HG03342 (cell line): ENCODE measurements around the gene CADM1.

Experiments used
- ATAC-seq: cut with Tn5 transposase; IDR thresholded peaks from one replicate; pipeline ENCODE4 v1.9.1; 2021; ENCODE audit warnings: mild to moderate bottlenecking, moderate library complexity; ENCODE audit not compliant: unreplicated experiment

Gene CADM1

DNA sequence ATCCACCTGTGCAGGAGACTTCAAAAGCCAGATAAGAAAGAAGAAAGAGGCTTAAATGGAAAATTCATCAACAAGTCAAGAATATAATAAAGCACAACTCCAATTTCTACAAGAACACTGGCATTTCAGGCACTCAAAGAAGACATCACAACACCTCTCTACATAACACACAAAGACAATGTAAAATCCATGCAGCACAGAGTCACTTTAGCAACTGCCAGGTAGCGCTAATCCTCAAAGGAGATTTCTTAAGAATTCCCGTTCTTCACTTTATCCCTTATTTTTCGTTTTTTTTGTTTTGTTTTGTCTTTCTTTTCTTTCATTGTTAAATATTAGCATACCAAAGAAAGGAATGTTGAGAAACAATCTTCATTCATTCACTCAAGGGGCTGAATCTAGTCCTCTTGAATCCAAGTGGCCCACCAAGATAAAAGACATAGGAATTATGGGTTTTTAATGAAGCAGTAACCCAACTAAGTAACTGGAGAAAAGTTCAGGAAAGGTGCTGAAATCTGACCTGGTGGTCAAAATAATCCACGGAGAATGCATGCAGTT is 95.0 kb downstream of the CADM1 start:
- ATAC-seq, result no peak

DNA sequence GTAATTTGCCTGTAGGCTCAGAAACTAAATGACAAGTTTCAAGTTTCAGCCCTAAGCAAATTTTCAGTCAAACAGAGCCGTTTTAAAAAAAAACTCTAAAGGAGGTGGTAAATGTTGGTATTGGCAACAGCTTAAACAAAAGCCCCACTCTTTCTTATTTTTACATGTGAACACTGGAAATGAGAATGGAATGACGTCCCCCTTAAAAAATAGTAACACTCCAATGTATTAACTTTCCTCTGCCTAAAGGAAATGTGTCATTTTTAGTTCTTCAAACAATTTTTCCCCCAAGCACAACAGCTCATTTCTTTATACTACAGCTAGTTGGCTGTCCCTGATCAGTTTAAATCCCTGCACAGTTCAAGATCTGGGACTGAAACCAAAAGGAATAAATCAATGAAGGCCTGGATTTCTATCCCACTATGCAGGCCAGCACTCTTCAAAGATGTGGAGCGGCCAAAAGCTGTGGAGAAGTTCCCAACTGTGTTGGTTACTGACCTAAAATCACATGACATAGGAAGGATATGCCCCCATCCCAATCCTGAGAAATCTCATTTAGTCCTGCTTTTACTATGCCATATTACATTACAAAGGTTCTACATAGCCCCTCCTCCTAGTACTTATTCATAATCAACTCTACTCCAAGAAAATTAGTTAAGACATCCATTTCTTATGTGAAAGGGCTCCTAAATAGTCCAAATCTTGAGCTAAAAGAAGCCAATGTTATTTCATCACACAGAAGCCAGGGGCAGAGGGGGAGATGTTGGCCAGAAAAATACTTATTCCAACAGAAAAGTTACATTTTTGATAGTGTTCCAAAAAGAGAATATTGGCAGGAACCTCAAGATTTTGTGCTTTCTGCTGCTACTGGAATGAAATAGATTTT is 95.9 kb downstream of the CADM1 start:
- ATAC-seq, result no peak

GRCh38 chr11:115407496-115407895 is 96.7 kb downstream of the CADM1 start:
- ATAC-seq, result no peak

DNA sequence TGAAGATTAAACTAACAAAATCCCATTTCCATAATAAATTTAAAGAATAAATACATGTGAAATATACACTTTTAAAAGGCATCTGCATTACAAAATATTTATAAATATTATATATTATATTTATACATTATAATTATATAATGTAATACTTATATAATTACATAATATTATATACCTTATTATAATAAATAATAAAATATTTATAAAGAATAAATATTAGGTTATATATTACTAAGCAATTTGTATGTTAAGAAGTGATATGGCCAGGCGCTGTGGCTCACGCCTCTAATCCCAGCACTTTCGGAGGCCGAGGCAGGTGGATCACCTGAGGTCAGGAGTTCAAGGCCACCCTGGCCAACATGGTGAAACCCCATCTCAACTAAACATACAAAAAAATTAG is 97.8 kb downstream of the CADM1 start:
- no peak for ATAC-seq

DNA sequence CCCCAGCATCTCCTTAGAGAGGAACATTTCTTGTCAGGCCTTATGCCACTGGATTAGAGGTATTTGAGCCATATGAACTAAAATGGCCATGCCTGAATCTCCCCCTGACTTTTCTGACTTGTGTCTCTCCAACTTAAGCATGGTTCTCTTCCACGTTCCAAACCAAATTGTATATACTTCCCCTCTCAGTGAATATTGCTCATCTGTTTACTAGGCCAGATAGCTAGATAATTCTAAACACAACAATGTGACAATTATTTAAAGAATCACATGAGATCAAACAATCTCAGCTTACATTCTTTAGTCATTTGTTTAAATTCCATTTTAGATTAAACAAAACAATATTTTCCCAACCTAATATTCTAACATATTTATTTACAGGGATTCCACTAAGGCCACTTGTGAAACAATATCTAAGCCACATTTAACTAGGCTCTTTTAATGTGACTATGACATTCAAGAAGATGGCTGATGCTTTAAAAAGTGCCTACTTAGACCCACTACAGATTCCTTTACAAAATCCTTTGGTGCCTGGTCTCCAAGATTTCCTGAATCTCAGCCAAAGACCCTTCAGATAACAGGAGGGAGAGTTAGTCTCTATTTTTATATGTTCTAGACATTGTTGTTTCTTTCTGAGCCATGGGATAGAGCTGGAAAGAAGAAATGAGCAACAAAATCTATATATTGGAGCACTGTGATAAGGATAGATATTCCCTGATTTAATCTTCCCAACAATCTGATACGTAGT is 105.7 kb downstream of the CADM1 start:
- no peak for ATAC-seq

DNA sequence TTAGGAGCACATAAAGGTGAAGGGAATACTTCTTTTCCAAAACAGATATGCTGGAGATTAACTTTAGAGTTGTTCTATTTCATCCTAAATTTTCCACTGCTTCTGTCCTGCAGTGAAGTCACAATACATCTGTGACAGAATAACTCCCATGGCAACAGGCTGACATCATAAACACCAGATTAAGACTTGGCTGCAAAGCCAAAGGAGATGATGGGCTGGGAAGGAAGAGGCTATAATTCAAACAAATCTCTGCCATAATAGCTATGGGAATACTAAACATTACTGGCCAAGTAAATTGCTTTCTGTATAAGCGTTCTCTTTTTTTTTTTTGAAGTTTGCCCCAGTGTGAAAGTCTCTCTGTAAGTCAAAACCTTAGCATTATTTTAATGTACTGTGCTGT is 107.7 kb downstream of the CADM1 start:
- no peak for ATAC-seq

- ATAC-seq, result no peak
These were observed 110.3 kb downstream of the CADM1 start for GRCh38 chr11:115393950-115394349.

- no peak for ATAC-seq
These were observed 112.6 kb downstream of the CADM1 start for GRCh38 chr11:115391598-115391997.

DNA sequence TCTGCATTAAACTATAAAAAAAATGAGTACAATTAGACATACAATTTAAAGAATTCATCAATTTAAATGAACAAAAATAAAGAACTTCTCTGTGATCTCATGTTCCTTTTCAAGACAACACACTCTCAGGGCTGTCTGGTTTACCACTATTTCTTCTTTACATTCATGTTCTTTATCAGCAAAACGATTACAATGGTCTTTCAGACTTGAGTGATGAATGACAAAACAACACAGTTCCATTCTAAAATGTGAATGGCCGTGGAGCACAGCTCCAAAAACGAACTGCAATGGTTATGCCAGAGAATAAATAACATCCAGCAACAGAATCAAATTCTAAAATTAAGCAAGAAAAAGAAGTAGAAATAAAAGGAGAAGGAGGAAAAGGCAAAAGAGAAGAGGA is 113.1 kb downstream of the CADM1 start:
- ATAC-seq, result no peak

DNA sequence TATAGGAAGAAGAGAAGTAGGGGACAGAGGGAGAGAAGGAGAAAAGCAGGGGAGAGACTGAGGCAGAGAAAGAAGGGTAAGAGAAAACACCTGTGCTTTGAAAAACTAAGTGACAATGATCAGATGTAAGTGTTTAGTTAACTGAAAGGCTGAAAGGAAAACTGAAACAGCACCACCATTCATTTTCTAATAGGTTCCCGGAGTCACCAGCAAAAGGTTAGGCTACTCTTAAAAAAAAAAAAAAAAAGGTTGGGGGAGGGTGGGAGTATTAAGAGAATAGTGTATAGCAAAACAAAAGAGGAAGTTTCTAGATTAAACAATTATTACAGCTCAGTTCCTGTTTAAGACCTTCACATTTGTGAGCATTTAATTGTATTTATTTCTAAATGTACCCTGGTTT is 113.8 kb downstream of the CADM1 start:
- no peak for ATAC-seq

DNA sequence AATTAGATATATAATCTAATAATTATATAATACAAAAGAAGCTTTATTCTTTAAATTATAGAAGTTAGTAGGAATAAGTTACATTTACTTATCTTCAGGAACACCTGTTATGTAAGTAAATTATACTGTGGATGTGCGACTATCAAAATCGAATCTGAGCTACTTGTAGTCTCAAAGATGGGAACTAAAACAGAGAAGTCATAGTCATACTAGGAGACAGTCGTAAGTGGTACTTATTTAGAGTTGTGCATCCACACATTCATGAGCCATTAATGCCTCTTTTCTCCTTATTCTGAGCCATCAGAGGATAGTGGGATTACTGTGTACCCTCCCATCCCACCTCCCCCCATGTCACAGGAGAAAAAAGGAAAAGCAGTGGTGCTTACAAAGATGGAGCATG is 114.4 kb downstream of the CADM1 start:
- ATAC-seq, result no peak

DNA sequence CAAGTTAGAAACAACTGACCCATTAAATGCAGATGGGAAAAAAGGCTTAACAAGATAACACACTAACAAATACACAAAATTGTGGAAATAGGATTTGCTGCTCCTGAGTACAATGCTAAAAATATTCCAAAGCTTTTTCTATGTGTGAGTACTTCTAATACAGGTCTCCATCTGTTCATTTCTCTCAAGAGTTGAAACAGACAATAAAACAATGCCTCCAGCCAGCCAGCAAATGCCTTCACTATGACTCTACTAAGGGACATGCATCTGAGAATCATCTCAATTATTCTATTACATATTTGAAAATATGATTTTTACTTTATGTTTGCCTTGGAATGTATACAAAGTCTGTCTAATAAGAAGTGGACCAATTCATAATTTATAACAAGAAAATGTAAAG is 119.0 kb downstream of the CADM1 start:
- no peak for ATAC-seq

DNA sequence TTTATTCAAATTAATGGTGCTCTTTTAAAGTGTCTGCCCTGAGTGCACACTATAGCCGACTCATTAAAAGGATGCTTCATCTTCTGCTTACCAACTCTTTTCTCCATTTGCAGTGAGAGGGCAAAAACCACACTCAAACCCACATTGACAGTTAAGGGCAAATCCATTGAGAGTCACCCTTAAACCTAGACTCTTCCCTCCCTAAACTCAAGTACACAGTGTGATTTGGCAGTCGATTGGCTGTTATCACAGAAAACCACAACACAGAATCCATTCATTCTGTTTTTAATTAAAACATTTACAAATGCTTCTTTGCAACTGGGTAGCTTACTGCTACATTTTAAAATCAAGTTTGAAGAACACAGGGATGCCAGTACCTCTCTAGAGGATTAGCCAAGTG is 120.0 kb downstream of the CADM1 start:
- ATAC-seq, result no peak

GRCh38 chr11:115383431-115383830 is 120.8 kb downstream of the CADM1 start:
- ATAC-seq, result no peak

DNA sequence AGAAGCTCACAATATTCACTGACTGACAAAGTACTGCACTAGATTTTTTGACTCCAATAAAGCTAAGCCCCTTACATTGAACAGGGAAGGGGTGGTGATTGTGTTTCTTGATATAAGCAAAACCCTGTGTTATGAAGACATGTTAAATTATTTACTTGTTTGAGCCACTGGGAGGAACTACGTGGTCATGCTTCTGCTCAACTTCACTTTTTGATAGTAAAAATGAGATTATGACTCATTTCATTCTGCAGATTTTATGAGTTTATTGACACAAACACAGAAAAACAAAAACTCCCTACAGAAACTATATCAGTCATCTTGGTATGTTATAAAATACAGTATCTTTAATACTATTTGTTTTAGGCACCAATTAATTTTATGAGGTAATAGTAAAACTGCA is 124.7 kb downstream of the CADM1 start:
- no peak for ATAC-seq

DNA sequence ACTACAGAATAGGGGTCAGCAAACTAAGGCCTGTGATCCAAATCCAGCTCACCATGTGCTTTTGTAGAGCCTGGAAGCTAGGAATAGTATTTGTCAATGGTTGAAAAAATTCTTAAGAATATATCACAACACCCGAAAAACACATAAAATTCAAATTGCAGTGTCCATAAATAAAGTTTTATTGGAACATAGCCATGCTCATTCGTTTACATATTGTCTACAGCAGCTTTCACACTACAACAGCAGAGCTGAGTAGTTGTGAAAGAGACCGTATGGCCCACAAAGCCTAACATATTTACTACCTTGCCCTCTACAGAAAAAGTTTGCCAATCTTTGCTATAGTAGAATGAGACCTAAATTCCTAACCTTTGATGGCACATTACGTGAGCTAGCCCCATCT is 125.7 kb downstream of the CADM1 start:
- ATAC-seq, result no peak

DNA sequence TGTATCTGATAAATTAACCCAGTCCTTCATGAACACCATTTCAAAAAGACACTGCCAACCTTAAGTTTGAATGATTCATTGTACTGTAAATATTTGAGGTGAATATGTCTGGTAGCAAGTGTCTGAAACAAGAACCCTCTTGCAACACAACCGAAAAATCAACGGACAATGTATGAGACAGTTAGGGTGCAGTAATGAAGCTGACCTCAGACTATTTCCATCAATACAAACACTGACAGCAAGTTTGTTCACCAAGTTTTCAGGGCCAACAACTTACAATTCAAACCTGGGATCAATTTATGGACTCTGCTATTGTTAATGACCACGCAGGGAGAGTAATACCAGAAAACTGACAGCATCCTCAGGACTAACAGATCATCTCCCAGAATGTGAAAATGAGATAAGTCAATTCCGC is 126.3 kb downstream of the CADM1 start:
- no peak for ATAC-seq

GRCh38 chr11:115368616-115369015 is 135.6 kb downstream of the CADM1 start:
- no peak for ATAC-seq

GRCh38 chr11:115366826-115367225 is 137.4 kb downstream of the CADM1 start:
- ATAC-seq, result no peak

- ATAC-seq, result no peak
These were observed 138.3 kb downstream of the CADM1 start for GRCh38 chr11:115365907-115366306.

DNA sequence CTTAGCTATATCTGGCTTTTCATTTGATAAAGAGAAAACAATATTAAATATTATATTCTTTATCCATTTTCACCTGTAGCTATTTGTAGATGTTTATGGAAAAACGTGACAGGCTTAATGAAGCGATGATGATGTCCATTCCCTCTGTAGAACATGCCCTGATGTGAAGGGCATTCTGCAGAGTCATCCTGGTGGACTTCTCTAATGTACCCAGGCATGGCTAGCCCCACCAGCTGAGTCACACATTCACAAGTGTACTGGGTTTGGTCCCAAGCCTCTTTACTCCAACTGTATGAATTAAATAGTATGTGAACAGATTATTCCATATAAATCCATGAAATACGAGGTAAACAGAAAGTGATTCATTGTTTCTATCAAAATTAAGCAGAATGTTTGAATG is 139.3 kb downstream of the CADM1 start:
- ATAC-seq, result no peak

DNA sequence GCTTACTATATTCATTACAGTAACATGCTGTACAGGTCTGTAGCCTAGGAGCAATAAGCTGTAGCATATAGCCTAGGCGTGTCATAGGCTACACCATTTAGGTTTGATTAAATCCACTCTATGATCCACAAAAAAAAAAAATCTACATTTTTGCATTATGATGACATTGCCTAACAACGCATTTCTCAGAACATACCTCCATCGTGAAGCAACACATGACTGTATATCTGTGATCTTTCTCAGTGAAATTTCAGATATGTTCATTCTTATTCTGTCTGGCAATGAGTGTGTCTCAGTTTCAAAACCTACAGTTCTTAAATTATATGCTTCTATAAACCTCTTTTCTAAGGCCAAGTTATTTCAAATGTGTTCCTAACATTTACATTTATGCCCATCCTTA is 140.3 kb downstream of the CADM1 start:
- no peak for ATAC-seq
